CD4-positive, alpha-beta T cell treated with Interleukin-2 at 100 ng/mL for 4 hours (primary cell): Measurements from ENCODE around the gene NPW.

ENCODE experiments used
- DNase-seq: peaks from one replicate; pipeline ENCODE4 v3.0.0-alpha.2; 2020; ENCODE audit warnings: low spot score

The NPW gene

GRCh38 chr16:2053897-2054296, 34.3 kb downstream of the NPW start:
- DNase-seq, result no peak

GRCh38 chr16:2054543-2055245, 35.1 kb downstream of the NPW start:
- DNase-seq, result no peak

- no peak for DNase-seq
Observed at GRCh38 chr16:2056077-2056476, 36.5 kb downstream of the NPW start.

- no peak for DNase-seq
Observed at GRCh38 chr16:2056681-2057407, 37.3 kb downstream of the NPW start.

- DNase-seq, result no peak
Observed at GRCh38 chr16:2057438-2057837, 37.9 kb downstream of the NPW start.

- DNase-seq, result no peak
Observed at GRCh38 chr16:2058420-2058819, 38.8 kb downstream of the NPW start.

- DNase-seq, result no peak
Observed at GRCh38 chr16:2058872-2059271, 39.3 kb downstream of the NPW start.

- no peak for DNase-seq
Observed at GRCh38 chr16:2060346-2060745, 40.8 kb downstream of the NPW start.

GRCh38 chr16:2061023-2061422, 41.4 kb downstream of the NPW start:
- no peak for DNase-seq

- no peak for DNase-seq
Observed at GRCh38 chr16:2061526-2061925, 41.9 kb downstream of the NPW start.

GRCh38 chr16:2062801-2063200, 43.2 kb downstream of the NPW start:
- no peak for DNase-seq

- no peak for DNase-seq
Observed at GRCh38 chr16:2063861-2064260, 44.3 kb downstream of the NPW start.

- no peak for DNase-seq
Observed at GRCh38 chr16:2064368-2064945, 44.9 kb downstream of the NPW start.

GRCh38 chr16:2066139-2066538, 46.6 kb downstream of the NPW start:
- no peak for DNase-seq
